ENCODE data around the gene CD300LG.
A peak's percentile ranks its signal among the peaks of the same experiment; 100 is the strongest.

The CD300LG gene

GRCh38 chr17:43907998-43908721 lies 61.2 kb downstream of the CD300LG start:
- Histone ChIP-seq H3K4me1 (ENCODE audit: control insufficient read depth in 2 of 2, insufficient read depth in 1 of 2, low read depth in 1 of 2, low read length in 2 of 2) (peaks cover 13% of the 10 kb centered on the region in 2 donors), H3K14ac (ENCODE audit: low read length) (no peak overlapping the region), H3K27me3 (ENCODE audit: control insufficient read depth in 3 of 3, insufficient read depth in 3 of 3, low read depth in 1 of 3, low read length in 3 of 3) (peaks cover 0 to 60% (median 2%) of the 10 kb centered on the region in 3 experiments), H3K18ac (ENCODE audit: low read length) (no peak overlapping the region), H2BK15ac (ENCODE audit: low read length) (no peak overlapping the region), H3K9ac (ENCODE audit: low read depth, low read length, poor library complexity) (no peak overlapping the region), H3K23ac (ENCODE audit: low read depth, low read length, poor library complexity) (no peak overlapping the region), H3K4me3 (ENCODE audit: low read length in 2 of 2) (peak overlapping the region; percentile 58 to 89), H3K4me2 (ENCODE audit: insufficient read depth, low read length, poor library complexity, severe bottlenecking) (peak overlapping the region; percentile 99), H2AFZ (ENCODE audit: low read length) (peak overlapping the region; percentile 99), H4K91ac (ENCODE audit: low read depth, low read length, poor library complexity) (no peak overlapping the region), H3K9me3 (replicated peaks in 1 of 2; ENCODE audit: control insufficient read depth in 2 of 2, insufficient read depth in 1 of 2, low read depth in 1 of 2, low read length in 2 of 2) (no peaks in the 10 kb centered on the region), H4K8ac (ENCODE audit: low read depth, low read length) (no peak overlapping the region), H3K27ac (replicated peaks; ENCODE audit: low read length) (peak overlapping the region; percentile 82), H3K4ac (ENCODE audit: low read length) (no peak overlapping the region), H2BK120ac (ENCODE audit: low read depth, low read length) (no peak overlapping the region), H2BK12ac (ENCODE audit: low read length) (no peak overlapping the region), H2BK5ac (ENCODE audit: low read length) (peak overlapping the region; percentile 100), H3K36me3 (replicated peaks in 1 of 2; ENCODE audit: control insufficient read depth in 2 of 2, insufficient read depth in 2 of 2, low read length in 2 of 2) (no peaks in the 10 kb centered on the region), H2AK5ac (ENCODE audit: low read depth, low read length) (peak overlapping the region; percentile 45), H3K79me1 (ENCODE audit: low read depth, low read length) (no peaks in the 10 kb centered on the region)
- WGBS, 2 donors (ENCODE audit: extremely low coverage in 2 of 2, insufficient read length in 2 of 2, insufficient replicate concordance in 1 of 2): no CpG with 5 or more reads among the region's 26 CpGs
- peak; percentile 59 for DNase-seq (ENCODE audit: low spot score)

GRCh38 chr17:43909537-43910231 lies 62.7 kb downstream of the CD300LG start:
- WGBS, 2 donors (ENCODE audit: extremely low coverage in 2 of 2, insufficient read length in 2 of 2, insufficient replicate concordance in 1 of 2): no CpG with 5 or more reads among the region's 7 CpGs

GRCh38 chr17:43911904-43912303 lies 64.9 kb downstream of the CD300LG start:
- no peak overlapping the region for H3K23ac ChIP-seq (ENCODE audit: low read depth, low read length, poor library complexity)
- no peaks in the 10 kb centered on the region for H3K79me1 ChIP-seq (ENCODE audit: low read depth, low read length)
- H2BK12ac ChIP-seq (ENCODE audit: low read length): no peak overlapping the region
- no peaks in the 10 kb centered on the region for H3K36me3 ChIP-seq (replicated peaks in 1 of 2; ENCODE audit: control insufficient read depth in 2 of 2, insufficient read depth in 2 of 2, low read length in 2 of 2)
- H3K4me1 ChIP-seq (ENCODE audit: control insufficient read depth in 2 of 2, insufficient read depth in 1 of 2, low read depth in 1 of 2, low read length in 2 of 2): peaks cover 0 to 2% of the 10 kb centered on the region in 2 donors
- H4K91ac ChIP-seq (ENCODE audit: low read depth, low read length, poor library complexity): no peak overlapping the region
- H3K27ac ChIP-seq (replicated peaks; ENCODE audit: low read length): no peak overlapping the region
- H3K18ac ChIP-seq (ENCODE audit: low read length): no peak overlapping the region
- WGBS, 2 donors (ENCODE audit: extremely low coverage in 2 of 2, insufficient read length in 2 of 2, insufficient replicate concordance in 1 of 2): no CpG with 5 or more reads among the region's 8 CpGs
- H3K4ac ChIP-seq (ENCODE audit: low read length): no peak overlapping the region
- no peak overlapping the region for H3K4me3 ChIP-seq (ENCODE audit: low read length in 2 of 2)
- H3K27me3 ChIP-seq (ENCODE audit: control insufficient read depth in 3 of 3, insufficient read depth in 3 of 3, low read depth in 1 of 3, low read length in 3 of 3): peaks cover 0 to 72% (median 6%) of the 10 kb centered on the region in 3 experiments
- DNase-seq (ENCODE audit: low spot score): no peak
- H3K9ac ChIP-seq (ENCODE audit: low read depth, low read length, poor library complexity): no peak overlapping the region
- H2BK15ac ChIP-seq (ENCODE audit: low read length): no peak overlapping the region
- no peak overlapping the region for H4K8ac ChIP-seq (ENCODE audit: low read depth, low read length)
- no peaks in the 10 kb centered on the region for H3K9me3 ChIP-seq (replicated peaks in 1 of 2; ENCODE audit: control insufficient read depth in 2 of 2, insufficient read depth in 1 of 2, low read depth in 1 of 2, low read length in 2 of 2)
- peak overlapping the region; percentile 31 for H2BK5ac ChIP-seq (ENCODE audit: low read length)
- no peak overlapping the region for H2AK5ac ChIP-seq (ENCODE audit: low read depth, low read length)
- no peak overlapping the region for H2BK120ac ChIP-seq (ENCODE audit: low read depth, low read length)
- H3K4me2 ChIP-seq (ENCODE audit: insufficient read depth, low read length, poor library complexity, severe bottlenecking): no peak overlapping the region
- H2AFZ ChIP-seq (ENCODE audit: low read length): no peak overlapping the region
- H3K14ac ChIP-seq (ENCODE audit: low read length): no peak overlapping the region

More at GRCh38 chr17:43909537-43910231, 62.7 kb downstream of the CD300LG start:
- H3K18ac ChIP-seq (ENCODE audit: low read length): no peak overlapping the region
- no peak overlapping the region for H2BK12ac ChIP-seq (ENCODE audit: low read length)
- no peaks in the 10 kb centered on the region for H3K79me1 ChIP-seq (ENCODE audit: low read depth, low read length)
- H3K36me3 ChIP-seq (replicated peaks in 1 of 2; ENCODE audit: control insufficient read depth in 2 of 2, insufficient read depth in 2 of 2, low read length in 2 of 2): no peaks in the 10 kb centered on the region
- no peak overlapping the region for H2AFZ ChIP-seq (ENCODE audit: low read length)
- no peak overlapping the region for H3K27ac ChIP-seq (replicated peaks; ENCODE audit: low read length)
- no peak overlapping the region for H2BK120ac ChIP-seq (ENCODE audit: low read depth, low read length)
- no peak overlapping the region for H3K4ac ChIP-seq (ENCODE audit: low read length)
- no peak for DNase-seq (ENCODE audit: low spot score)
- H2BK5ac ChIP-seq (ENCODE audit: low read length): no peak overlapping the region
- no peak overlapping the region for H3K14ac ChIP-seq (ENCODE audit: low read length)
- no peak overlapping the region for H2AK5ac ChIP-seq (ENCODE audit: low read depth, low read length)
- H2BK15ac ChIP-seq (ENCODE audit: low read length): no peak overlapping the region
- H3K4me1 ChIP-seq (ENCODE audit: control insufficient read depth in 2 of 2, insufficient read depth in 1 of 2, low read depth in 1 of 2, low read length in 2 of 2): peaks cover 11 to 13% of the 10 kb centered on the region in 2 donors
- peaks cover 0 to 62% (median 2%) of the 10 kb centered on the region in 3 experiments for H3K27me3 ChIP-seq (ENCODE audit: control insufficient read depth in 3 of 3, insufficient read depth in 3 of 3, low read depth in 1 of 3, low read length in 3 of 3)
- H4K91ac ChIP-seq (ENCODE audit: low read depth, low read length, poor library complexity): no peak overlapping the region
- H3K4me2 ChIP-seq (ENCODE audit: insufficient read depth, low read length, poor library complexity, severe bottlenecking): no peak overlapping the region
- H3K4me3 ChIP-seq (ENCODE audit: low read length in 2 of 2): no peak overlapping the region
- H3K23ac ChIP-seq (ENCODE audit: low read depth, low read length, poor library complexity): no peak overlapping the region
- H3K9me3 ChIP-seq (replicated peaks in 1 of 2; ENCODE audit: control insufficient read depth in 2 of 2, insufficient read depth in 1 of 2, low read depth in 1 of 2, low read length in 2 of 2): no peaks in the 10 kb centered on the region
- no peak overlapping the region for H3K9ac ChIP-seq (ENCODE audit: low read depth, low read length, poor library complexity)
- H4K8ac ChIP-seq (ENCODE audit: low read depth, low read length): no peak overlapping the region

- no peak overlapping the region for H2BK5ac ChIP-seq (ENCODE audit: low read length)
- H3K23ac ChIP-seq (ENCODE audit: low read depth, low read length, poor library complexity): no peak overlapping the region
- no peak overlapping the region for H3K27ac ChIP-seq (replicated peaks; ENCODE audit: low read length)
- H3K14ac ChIP-seq (ENCODE audit: low read length): no peak overlapping the region
- no peak overlapping the region for H2BK120ac ChIP-seq (ENCODE audit: low read depth, low read length)
- no peak overlapping the region for H2BK15ac ChIP-seq (ENCODE audit: low read length)
- H3K27me3 ChIP-seq (ENCODE audit: control insufficient read depth in 3 of 3, insufficient read depth in 3 of 3, low read depth in 1 of 3, low read length in 3 of 3): peaks cover 0 to 80% (median 11%) of the 10 kb centered on the region in 3 experiments
- peaks cover 0 to 2% of the 10 kb centered on the region in 2 donors for H3K4me1 ChIP-seq (ENCODE audit: control insufficient read depth in 2 of 2, insufficient read depth in 1 of 2, low read depth in 1 of 2, low read length in 2 of 2)
- H3K4me3 ChIP-seq (ENCODE audit: low read length in 2 of 2): peak overlapping the region in 1 of 2 donors; percentile 26
- H3K4ac ChIP-seq (ENCODE audit: low read length): no peak overlapping the region
- no peak overlapping the region for H2AFZ ChIP-seq (ENCODE audit: low read length)
- no peak for DNase-seq (ENCODE audit: low spot score)
- H4K8ac ChIP-seq (ENCODE audit: low read depth, low read length): no peak overlapping the region
- no peak overlapping the region for H3K4me2 ChIP-seq (ENCODE audit: insufficient read depth, low read length, poor library complexity, severe bottlenecking)
- H3K18ac ChIP-seq (ENCODE audit: low read length): no peak overlapping the region
- no peak overlapping the region for H2BK12ac ChIP-seq (ENCODE audit: low read length)
- no peak overlapping the region for H4K91ac ChIP-seq (ENCODE audit: low read depth, low read length, poor library complexity)
- H3K36me3 ChIP-seq (replicated peaks in 1 of 2; ENCODE audit: control insufficient read depth in 2 of 2, insufficient read depth in 2 of 2, low read length in 2 of 2): no peaks in the 10 kb centered on the region
- no peaks in the 10 kb centered on the region for H3K79me1 ChIP-seq (ENCODE audit: low read depth, low read length)
- 100% methylated on average over 1 of the region's 4 CpGs; no CpG with 5 or more reads in 1 of the 2 donors for WGBS, 2 donors (ENCODE audit: extremely low coverage in 2 of 2, insufficient read length in 2 of 2, insufficient replicate concordance in 1 of 2)
- H3K9ac ChIP-seq (ENCODE audit: low read depth, low read length, poor library complexity): peak overlapping the region; percentile 27
- no peak overlapping the region for H2AK5ac ChIP-seq (ENCODE audit: low read depth, low read length)
- H3K9me3 ChIP-seq (replicated peaks in 1 of 2; ENCODE audit: control insufficient read depth in 2 of 2, insufficient read depth in 1 of 2, low read depth in 1 of 2, low read length in 2 of 2): no peaks in the 10 kb centered on the region
These were observed 65.8 kb downstream of the CD300LG start for GRCh38 chr17:43912635-43913304.
